Inflammatory macrophage treated with lipopolysaccharide for 1 hour (primary cell): ENCODE measurements around the gene CMTM6.
A peak's percentile ranks its signal among the peaks of the same experiment; 100 is the strongest.
"Not testable (repeated sequence)": the region's sequence is repeated elsewhere in the genome, so short reads cannot be mapped to it uniquely, and the experiment has no call there.

Experiments used
- DNase-seq, 2 donors: peaks; one replicate each; pipeline ENCODE4 v3.0.0-alpha.2; 2020 to 2022

The CMTM6 gene

DNA sequence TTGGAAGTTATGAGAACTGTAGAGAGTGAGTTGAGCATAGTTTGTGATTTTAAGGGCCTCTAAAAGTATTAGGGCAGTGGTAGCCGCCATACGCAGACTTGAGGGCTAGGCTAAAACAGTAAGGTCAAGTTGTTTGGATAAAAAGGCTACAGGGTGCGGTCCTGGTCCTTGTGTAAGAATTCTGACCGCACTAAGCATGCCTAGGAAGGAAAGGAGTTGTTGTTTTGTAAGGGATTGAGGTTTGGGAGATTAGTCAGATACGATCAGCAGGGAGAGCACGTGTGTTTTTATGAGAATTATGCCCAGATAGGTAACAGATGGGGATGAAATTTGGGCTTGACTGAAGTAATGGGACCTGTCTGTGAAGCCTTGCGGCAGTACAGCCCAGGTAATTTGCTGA lies 39.2 kb downstream of the CMTM6 start:
- not testable (repeated sequence) for DNase-seq

DNA sequence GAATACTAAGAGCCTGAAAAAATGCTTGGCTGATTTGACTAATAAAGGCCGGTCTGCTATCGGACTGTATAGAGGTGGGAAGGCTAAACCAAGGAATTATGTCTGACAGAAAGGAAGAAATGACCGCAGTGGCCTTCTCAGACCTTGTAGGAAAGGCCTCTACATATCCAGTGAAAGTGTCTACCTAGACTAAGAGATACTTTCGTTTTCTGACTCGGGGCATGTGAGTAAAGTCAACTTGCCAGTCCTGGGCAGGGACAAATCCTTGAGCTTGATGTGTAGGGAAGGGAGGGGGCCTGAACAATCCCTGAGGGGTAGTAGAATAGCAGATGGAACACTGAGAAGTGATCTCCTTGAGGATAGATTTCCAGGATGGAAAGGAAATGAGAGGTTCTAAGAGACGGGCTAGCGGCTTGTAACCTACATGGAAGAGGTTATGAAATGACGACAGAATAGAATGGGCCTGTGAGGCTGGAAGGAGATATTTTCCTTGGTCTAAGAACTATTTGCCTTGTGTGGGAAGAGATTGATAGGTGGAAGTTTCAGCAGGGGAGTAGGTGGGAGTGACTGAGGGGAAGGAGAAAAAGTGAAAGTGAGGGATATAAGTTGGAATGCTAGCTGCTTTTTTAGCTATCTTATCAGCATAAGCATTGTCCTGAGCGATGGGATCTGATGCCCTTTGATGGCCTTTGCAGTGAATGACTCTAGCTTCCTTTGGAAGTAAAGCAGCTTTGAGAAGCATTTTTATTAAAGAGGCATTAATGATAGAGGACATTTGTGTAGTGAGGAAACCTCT lies 40.3 kb downstream of the CMTM6 start:
- DNase-seq: not testable (repeated sequence)

DNA sequence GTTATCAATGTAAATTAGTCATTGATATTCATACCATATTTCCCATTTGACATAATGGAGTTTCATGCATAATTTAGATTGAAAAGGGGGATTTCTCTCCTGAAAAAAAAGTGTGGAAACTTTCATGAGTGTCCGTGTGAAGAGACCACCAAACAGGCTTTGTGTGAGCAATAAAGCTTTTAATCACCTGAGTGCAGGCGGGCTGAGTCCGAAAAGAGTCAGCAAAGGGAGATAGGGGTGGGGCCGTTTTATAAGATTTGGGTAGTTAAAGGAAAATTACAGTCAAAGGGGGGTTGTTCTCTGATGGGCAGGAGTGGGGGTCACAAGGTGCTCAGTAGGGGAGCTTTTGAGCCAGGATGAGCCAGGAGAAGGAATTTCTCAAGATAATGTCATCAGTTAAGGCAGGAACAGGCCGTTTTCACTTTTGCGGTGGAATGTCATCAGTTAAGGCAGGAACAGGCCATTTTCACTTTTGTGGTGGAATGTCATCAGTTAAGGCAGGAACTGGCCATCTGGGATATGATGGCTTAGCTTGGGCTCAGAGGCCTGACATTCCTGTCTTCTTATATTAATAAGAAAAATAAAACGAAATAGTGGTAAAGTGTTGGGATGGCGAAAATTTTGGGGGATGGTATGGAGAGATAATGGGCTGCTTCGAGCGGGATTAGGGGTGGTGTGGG lies 41.7 kb downstream of the CMTM6 start:
- DNase-seq: not testable (repeated sequence)

DNA sequence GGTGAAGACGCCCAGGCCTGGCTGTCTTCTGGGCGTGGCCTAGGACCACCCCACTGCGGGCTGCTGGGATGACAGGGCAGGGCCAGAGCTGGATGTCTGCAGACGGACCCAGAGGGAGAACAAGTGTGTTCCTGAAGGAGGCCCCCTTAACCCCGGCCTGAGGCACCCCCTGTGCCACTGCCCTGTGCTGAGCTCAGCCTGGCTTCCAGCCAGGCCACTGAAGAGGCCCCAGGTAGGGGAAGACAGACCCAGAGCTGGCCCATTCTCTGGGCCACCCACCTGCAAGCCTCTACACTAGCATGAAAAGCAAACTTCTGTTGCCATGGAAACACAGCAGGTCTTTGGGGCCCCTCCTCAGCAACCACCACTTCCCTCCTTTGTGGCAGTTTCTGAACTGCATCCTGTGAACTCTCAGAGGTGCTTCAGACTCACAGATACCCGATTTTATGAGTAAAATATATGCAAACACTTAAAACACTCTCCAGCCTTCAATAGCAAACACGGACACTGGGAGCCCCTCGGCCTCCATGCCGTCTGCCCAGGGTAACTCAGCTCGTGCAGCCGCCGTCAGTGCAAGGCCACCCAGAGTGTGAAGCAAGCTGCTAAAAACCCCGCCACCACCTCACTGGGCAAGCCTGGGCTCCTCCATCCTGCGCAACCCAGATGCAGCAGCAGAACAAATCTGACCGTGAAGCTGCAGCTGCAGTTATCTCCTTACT lies 42.5 kb downstream of the CMTM6 start:
- no peak for DNase-seq

DNA sequence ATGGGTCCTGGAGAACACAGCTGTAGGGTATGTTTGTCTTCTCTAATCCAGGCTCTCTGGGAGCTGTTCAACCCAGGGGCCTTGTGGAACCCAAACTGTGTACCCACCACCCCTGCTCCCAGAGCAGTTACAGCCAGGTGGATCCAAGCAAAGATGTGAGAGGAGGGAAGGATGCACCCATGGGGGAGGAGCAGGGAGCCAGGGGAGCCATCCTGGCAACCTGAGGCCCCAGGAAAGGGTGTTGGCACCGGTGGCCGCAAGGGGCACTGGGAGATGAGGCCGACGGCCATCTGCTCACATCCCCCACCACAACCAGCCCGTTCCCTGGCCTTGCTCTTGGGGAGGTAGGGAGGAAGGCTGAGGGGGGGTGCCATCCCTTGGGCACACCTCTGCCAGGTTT lies 43.2 kb downstream of the CMTM6 start:
- no peak for DNase-seq

DNA sequence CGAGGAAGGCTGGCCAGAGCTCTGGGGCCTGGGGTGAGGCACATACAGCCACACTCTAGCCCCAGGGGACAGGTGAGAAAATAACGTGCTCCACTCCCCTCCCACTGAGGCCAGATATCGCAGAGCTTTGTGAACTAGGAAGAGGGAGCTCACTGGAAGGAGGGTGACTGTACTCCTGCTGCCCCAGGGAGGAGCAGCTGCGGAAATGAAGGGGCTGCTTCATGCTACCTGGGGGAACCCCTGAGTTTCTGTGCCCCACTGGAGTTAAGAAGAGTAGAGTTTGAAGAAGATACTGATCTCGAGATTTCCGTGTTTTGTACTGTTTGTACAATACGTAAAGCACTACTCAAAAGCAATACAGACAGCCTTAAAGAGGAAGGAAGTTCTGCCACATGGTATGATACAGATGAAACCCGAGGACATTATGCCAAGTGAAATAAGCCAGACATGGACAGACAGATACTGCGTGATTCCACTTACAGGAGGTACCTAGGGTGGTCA lies 44.6 kb downstream of the CMTM6 start:
- peak in 1 of 2 donors; percentile 36 for DNase-seq

DNA sequence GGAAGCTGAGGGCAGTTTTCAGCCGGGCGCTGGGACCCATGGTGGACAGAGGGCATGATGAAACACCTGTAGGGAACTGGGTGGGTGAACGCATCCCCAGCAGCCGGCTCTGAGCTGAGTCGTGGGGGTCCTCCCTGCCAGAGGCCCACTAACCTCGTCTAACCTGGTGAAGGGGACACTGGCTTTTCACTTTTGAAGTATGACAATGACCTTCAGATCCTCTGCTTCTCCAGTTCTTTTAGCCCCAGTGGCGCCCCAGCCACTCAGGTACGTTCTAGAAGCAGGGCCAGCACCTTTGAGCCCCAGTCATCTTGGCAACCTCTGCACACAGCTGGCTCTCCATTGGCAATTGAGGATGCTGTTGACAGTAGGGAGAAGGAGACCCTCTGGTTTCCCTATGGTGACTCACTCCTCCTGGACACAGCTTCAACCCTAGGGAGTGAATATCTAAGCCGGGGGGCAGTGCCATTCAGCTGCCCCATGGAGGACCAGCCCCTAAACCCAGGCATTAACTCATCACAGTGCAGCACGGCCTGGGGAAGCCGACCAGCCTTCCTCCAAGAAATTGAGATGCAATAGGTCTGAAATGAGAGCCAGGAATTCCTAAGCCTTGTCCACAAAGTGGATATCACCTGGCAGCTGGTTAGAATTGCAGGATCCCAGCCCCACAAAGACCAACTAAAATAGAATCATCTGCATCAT lies 46.1 kb downstream of the CMTM6 start:
- no peak for DNase-seq

DNA sequence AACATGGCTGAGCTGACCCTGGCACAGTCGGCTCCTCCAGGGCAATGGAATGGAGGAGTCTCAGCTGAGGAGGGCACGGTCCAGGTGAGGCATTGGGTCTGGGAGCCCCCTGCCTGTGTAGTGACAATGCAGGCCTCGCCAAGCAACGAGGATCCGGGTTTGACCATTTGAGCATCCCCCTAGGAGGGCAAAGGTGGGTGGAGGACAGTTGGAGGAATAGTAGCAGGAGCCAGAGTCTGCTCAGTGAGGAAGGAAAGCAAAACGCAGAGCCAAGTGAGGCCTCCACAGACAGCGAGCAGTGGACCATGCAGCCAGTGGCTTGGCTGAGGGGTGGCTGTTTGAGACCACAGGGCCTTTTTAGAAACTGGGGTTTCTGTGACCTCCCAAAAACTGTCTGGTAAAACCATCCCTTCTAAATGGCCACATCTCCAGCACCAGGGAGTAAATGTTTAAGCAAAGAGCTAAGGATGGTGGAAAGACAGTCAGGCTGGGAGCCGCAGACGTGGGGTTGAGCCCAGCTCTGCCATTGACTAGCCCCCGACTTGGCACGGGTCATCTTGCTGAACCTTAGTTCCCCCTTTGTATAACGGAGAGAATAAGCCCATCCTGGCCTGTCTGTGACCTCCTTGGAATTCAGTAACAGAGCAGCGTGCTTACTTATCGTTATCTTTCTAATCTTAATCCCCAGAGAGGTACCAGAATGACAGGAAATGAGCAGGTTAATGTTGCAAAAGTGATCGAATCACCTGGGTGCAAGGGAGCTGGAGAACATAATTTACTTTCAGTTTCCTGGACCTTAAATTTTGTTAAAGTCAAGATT lies 46.8 kb downstream of the CMTM6 start:
- DNase-seq: no peak

DNA sequence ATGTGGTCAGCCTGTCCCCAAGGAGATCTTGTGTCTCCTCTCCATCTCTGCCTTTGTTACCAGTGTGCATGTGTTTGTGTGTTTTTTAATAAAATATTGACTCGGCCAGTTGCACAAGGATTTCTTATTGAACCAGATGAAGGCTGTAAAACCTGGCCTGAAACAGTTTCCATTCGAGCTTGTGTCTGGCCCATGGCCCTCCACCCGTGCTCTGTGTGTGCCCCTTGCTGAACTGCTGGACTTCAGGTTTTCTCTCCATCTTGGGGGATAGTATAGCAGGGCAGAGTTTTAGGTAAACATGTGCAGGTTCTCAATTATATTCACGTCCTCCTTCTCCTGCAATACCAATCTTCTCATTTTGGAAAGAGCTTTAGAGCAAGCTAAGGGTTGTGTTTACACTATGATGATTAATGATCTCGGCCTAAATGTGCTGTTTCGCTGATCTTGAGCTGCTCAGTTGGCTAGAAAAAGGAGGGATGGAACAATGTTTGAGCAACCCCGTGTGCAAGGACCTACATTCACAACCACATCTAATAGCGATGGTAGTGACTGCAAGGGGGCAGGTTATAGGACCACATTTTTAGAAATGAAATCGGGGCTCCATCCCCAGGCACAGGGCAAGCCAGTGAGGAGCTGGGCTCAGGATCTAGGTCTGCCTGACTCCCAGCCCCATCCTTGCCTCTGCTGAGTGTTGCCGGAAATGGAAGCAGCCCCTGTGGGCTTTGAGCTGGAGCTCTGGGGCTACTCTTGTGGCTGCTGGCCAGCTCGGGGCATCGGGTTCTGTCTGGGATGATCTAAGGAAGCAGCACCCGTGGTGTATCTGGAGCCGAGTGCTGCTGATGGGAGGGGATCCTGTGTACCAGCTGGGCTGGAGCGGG lies 47.7 kb downstream of the CMTM6 start:
- DNase-seq: no peak

DNA sequence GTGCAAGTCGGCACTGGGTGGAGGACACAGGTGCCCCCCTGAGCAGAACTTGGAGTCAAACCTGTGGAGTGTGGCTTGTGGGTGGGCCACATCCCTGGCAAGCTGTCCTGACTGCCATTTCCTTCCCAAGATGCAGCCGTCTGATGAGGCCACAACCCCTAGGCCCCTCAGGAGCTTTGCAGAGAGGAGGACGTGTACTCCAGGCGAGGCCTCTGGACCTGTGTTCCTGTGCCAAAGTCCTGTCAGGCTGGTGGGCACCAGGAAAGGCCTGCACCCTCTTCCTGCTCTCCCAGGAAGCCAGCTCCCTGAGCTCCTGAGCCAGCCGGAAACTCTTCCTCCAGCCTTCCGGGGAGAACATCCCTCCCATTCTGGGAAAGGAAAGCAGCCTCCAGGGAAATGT lies 48.5 kb downstream of the CMTM6 start:
- no peak for DNase-seq

DNA sequence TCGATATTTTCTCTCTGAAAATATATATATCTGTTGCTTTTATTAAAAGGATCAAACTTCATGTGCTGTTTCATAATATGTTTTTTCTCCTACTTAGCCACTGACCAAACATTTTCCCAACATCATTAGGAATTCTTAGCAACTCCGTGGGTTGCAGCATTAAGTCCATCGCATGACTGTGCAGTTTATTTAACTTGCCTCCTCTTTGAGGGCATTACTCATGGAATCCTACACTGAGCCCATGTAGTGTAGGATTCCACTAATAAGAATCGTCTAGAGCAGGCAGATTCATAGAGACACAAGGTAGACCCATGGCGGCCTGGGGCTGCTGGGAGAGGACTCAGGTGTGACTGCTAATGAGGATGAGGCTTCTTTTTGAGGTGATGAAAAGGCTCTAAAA lies 49.3 kb downstream of the CMTM6 start:
- no peak for DNase-seq

DNA sequence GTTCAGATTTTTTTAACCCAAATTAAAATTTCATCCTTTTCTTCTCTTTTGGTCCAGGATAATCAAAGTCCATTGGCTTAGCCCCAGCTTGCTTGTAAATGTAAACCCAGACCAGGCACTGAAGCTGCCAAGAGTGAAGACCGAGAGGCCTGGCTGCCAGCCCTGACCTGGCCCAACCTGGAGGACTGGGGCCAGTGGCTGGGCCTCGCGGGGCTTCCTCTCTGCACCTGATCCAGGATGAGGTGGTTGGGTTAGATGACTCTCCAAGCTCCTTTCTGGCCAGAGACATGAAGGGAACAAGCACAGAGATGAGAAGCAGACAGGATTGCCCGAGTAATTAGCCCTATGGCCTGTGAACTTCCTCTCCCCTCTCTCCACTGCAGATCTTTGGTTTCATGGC lies 50.6 kb downstream of the CMTM6 start:
- no peak for DNase-seq

DNA sequence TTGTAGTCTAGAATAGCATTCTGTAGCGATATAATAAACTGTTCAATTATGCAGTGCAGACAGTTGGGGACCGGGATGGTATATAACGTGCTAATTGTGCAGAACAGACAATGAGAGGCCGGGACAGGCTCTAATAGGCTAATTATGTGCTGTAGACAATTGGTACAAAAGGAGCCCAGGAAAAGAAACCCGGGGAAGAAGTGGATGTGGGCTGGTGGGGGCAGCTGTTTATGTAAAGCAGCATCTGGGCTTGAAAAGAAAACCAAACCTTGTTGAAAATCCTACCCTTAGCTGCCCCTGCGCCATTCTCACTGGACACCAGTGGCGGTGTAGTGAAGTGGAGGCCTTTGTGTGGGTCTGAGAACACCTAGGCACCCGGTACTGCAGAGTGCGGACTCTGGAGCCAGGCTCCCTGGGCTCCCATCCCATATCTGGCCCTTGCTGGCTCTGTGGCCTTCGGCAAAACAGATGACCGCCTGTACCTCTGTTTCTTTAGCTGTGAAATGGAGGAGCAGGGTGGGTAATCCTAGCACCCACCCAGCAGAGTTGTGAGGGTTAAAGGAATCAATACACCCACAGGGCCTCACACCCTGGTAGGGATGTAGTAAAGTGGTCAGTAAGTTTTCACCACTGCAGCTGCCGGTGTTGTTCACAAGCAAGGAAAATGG lies 51.5 kb downstream of the CMTM6 start:
- no peak for DNase-seq

DNA sequence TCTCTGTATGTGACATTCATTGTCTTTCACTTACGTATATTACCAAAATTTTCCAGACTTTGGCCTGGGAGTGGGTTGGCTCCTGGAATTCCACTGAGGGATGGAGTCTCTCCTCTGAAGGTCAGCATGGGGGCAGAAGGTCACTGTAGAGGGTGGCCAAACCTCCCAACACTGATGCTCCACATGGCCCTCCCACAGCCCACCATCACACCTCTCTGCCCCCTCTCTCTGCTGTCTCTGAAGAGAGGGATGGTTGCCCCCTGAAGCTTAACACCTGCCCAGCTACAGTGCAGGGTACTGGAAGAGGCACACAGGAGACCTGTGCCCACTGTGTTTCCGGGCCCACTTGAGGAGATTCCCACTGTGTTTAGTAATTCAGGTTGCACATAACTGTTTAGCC lies 52.2 kb downstream of the CMTM6 start:
- no peak for DNase-seq

DNA sequence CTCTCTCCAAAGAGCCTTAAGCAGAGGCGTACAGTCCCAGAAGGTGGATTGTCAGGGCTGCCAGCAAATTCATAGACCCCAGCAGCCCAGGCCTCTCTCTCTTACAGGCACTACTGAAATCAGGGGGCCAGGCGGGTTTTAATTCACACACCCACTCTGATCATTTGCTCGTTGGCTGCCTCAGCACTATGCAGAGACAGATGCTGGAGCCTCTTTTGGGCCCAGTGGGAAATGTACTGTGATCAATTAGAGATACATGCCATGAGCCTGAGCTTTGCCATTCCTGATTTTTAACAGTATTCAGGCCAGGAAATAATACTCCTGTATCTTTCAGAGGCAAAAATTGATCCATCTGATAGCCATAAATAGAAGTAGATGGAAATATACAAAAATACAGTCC lies 53.0 kb downstream of the CMTM6 start:
- DNase-seq: no peak

DNA sequence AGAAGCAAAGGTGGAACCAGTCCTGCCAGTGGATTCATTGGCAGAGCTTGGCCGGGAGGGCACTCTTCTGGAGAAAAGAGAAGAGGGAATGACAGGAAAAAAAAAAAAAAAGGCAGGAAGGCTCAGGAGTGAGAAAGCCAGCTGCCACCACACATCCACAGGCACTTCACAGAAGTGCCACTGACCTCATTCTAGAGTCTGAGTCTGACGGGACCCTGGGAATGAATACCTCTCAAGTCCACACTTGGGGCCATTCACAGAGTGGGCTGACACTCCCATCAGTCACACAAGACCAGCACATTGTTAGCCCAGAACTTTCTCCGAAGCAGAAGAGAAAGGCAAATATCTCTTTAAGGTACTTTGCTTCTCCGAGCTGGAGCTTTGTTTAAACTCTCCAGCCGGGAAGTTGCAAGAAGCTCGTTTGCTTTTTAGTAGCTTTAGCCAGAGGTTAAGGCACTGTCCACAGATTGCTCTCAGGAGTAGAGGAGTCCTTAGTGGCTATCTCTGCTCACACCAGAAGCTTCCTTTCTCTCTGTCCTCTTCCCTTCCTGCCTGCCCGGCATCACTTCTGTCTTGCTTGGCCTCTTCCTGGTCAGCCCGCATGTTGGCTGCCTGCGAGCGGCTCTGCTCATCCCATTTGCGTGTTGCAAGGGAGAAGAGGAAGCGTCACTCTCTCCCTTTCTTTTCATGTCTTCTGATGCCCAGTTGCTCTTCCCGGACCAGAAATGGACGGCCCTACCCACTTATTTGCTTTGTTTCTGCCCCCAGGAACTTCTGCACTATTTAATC lies 53.8 kb downstream of the CMTM6 start:
- DNase-seq: no peak

DNA sequence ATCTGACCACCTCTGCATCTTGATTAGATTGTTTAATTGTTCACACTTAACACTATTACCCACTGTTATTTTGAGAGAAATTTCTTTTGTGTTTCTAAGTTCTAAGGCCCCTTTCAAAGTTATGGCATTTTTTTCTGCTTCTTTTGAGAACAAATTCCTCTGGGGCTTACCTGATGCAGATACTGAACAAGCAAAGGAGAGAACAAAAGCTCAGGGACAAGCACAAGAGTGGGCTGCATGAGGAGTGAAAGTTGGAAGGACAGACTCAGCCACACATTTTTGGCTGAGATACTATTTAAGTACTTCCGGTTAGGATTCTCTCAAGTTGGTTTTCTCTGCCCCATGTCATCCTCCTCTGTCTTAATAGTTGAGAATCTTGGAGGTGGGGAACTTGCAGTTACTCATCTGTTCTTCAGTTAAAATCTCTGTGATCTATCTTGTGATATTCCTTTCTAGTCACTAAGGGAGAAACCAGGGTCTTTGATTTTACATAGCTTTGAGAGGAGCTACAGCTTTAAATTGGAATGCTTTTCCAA lies 54.7 kb downstream of the CMTM6 start:
- no peak for DNase-seq

DNA sequence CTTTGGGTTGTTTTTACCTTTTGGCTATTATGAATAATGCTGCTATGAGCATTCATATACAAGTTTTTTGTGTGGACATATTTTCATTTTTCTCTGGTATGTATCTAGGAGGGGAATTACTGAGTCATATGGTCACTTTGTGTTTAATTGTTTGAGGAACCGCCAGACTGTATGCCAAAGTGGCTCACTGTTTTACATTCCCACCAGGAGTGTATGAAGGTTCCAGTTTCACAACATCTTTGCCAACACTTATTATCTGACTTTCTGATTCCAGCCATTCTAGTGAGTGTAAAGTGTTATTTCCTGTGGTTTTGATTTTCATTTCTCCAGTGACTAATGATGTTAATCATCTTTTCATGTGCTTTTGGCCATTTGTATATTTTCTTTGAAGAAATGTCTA lies 59.2 kb downstream of the CMTM6 start:
- DNase-seq: no peak

DNA sequence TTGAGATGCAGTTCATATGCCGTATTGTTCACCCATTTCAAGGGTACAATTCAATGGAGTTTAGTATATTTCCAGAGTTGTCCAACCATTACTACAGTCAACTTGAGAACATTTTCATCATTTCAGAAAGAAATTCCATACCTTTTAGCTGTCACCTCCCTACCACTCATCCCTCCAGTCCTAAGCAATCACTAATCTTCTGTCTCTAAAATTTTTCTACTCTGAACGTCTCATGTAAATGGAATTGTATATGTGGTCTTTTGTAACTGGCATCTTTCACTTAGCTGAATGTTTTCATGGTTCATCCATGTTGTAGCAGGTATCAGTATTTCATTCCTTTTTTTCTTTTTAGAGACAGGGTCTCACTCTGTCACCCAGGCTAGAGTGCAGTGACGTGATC lies 59.9 kb downstream of the CMTM6 start:
- DNase-seq: no peak
